Peyer's patch (tissue), 4 donors: ENCODE measurements around the gene NCK2.

ENCODE experiments used
- CTCF ChIP-seq, 6 experiments: fragments of 450-650 bp in 4 of 6; fragments of 200-600 bp in 2 of 6; sonication (generic) in 1 of 6; IDR thresholded peaks; one replicate each; pipeline ENCODE4 v1.5.1; 2017 to 2019; ENCODE audit warnings: antibody characterized with exemption in 6 of 6, mild to moderate bottlenecking in 3 of 6, moderate library complexity in 1 of 6
- POLR2A ChIP-seq, 2 donors: fragments of 450-650 bp; IDR thresholded peaks; one replicate each; pipeline ENCODE4 v1.5.1; 2017; ENCODE audit warnings: antibody characterized with exemption in 2 of 2, mild to moderate bottlenecking in 2 of 2, moderate library complexity in 2 of 2

DNA sequence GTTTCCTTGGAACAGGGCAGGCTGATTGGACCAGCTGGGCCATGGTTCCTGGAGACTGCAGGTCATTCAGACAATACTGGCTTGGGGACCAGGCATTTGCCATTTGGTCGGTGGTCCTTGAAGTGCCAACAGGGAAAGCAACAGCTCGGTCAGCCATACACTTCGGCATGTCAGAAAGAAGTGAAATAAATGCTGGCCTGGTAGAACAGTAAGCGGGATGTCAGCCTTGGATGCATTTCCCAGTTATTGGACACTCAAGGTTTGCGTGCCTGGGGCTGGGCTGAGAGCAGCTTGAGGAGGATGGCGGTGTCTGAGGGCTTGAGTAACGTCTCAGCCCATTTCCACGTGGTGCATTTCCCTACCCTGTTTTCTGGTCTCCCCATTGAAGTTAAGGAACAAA lies 75.4 kb downstream of the NCK2 start:
- no peak for TF ChIP-seq CTCF (IDR thresholded peaks at IDR 0.05)
- TF ChIP-seq POLR2A (IDR thresholded peaks at IDR 0.05): no peak
